Activated CD4-positive, CD25-positive, alpha-beta regulatory T cell treated with anti-CD3 and anti-CD28 coated beads, Interleukin-2, amount 50 U/mL, for 24 hours (primary cell): Measurements from ENCODE around the gene NR1H3.

Source experiments
- ATAC-seq, 2 donors: fragments of 150-1000 bp; cut with Tn5 transposase; one replicate each; pipeline ENCODE4 v1.10.0; 2021; ENCODE audit warnings: mild to moderate bottlenecking in 1 of 2, moderate library complexity in 1 of 2

NR1H3 gene

DNA sequence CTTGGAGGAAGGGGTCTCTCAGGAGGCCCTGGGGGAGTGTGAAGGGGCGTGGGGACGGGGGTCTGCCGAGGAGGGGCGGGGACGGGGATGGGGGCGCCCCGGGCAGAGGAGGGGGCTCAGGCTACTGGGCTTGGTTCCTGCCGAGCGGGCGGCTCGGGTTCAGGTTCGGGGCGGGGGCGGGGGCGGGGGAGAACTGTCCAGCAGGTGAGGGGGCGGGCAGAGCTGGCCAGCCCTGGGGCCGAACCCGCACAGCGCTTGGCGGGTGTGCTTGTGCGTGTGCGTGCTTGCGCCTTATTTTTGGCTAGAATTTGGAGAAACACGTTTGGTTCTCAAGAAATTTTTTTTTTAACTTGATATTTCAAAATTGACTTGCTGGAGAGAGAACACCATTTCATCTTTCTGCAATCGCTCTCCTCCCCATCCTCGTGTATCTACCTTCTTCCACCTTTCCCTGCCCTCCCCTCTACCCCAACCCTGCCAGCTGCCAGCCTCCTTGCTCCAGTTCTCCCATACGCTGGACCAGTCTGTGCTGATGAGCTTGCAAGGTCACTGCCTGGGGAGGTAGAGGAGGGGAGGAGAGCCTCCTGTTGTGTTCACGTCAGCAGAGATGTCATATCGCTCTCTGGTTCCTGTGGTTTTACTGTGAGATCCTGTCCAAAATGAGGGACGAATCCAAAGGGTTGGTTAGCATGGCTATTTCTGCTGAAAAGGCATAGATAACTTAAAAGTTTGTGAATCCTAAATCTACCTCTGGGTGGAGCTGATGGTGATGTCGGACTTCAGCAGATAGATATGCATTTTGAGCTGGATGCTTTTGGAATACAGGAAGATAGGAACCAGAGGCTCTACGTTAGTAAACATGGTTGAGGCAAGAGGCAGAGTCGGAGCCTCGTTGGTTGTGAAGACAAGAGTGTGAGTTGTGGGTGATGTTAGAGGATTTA, 12.8 kb downstream of the NR1H3 start:
- ATAC-seq = no peak

DNA sequence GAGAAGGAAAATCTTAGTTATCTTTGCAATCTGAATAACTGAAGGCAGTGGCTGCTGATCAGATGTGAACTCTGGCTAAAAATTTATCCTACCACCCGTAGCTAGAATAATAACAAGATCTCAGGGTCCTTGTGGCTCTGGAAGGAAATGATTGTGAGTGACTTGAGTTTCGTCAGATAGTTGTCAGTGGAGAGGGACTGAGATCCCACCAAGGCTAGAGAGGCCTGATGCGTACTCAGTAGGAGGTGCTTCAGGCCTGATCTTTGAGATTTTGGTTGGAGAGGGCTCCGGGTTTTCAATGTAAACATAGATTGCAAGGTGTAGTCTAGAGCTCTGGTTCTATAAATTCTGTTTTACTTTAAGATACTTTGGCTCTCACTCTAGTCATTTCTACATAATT, 13.5 kb downstream of the NR1H3 start:
- no peak for ATAC-seq

DNA sequence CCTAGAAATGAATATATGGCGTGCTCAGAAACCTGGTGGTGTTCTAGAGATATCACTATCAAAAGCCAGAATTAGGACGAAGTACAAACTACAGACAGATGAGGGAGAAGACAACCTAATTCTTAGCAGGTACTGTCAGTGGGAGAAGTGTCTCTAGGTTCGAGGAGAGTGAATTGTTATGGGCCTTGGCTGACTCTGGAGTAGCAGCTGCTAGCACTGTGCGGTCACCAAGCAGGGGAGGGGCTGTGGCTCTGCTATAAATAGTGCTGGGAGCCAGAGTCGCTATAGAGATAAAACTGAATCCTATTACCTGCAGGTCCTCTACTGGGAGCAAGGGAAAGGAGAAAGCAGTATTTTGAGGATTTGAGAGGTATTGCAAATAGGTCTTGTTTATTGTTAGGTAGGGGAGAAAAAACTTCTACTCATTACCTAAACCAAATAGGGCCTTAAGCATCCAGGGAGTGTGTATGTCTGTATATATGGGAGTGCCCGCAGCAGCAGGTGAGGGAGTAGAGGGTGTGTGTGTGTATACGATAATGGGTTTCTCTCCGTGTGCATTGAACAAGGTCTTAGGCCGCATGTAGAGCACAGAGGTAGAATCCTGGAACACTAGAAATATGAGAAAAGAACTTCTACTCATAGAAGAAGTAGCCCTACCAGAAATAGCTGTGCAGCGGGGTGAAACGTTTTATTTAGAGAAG, 14.3 kb downstream of the NR1H3 start:
- ATAC-seq = no peak

DNA sequence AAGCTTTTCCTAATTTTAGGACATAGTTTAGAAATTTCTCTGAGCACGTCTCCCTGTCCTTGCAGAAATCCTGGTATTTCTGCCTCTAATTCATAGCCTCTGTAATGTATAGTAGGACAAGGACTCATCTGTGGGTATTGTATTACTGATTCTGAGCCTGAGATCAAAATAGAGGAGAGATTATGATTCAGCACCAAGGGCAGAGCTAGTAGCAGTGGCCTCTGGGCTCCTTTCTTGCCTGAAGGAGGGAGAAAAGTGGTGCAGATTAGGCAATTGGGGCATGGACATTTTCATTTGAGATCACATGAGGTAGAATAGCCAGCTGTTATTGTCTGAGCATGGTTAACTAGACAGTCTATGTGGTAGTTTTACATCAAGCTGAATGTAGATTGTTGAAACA, 14.9 kb downstream of the NR1H3 start:
- ATAC-seq = no peak

DNA sequence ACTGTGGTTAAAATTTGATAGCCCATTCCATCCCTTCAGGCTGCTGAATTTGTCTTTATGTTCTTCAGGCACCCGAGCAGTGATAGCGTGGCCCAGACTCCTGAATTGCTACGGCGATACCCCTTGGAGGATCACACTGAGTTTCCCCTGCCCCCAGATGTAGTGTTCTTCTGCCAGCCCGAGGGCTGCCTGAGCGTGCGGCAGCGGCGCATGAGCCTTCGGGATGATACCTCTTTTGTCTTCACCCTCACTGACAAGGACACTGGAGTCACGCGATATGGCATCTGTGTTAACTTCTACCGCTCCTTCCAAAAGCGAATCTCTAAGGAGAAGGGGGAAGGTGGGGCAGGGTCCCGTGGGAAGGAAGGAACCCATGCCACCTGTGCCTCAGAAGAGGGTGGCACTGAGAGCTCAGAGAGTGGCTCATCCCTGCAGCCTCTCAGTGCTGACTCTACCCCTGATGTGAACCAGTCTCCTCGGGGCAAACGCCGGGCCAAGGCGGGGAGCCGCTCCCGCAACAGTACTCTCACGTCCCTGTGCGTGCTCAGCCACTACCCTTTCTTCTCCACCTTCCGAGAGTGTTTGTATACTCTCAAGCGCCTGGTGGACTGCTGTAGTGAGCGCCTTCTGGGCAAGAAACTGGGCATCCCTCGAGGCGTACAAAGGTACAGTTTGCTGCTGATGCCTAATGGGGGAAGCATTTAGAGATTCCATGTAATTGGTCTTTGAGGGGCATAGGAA, 16.9 kb downstream of the NR1H3 start:
- no peak for ATAC-seq

DNA sequence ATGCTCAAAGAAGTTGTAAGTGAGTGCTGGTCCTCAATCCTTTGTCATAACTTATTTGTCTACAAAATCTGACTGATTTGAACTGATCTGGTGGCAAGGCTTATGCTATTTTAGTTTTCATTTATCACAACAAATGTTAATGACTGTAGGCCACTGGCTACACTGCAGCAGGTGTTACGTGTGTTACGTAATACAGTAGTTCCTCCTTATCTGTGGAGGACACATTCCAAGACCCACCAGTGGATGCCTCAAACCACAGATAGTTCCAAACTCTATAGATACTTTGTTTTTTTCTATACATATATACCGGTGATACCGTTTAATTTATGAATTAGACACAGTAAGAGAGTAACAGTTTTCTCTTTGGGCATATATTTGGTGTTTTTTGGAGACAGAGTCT, 19.1 kb downstream of the NR1H3 start:
- ATAC-seq = no peak

DNA sequence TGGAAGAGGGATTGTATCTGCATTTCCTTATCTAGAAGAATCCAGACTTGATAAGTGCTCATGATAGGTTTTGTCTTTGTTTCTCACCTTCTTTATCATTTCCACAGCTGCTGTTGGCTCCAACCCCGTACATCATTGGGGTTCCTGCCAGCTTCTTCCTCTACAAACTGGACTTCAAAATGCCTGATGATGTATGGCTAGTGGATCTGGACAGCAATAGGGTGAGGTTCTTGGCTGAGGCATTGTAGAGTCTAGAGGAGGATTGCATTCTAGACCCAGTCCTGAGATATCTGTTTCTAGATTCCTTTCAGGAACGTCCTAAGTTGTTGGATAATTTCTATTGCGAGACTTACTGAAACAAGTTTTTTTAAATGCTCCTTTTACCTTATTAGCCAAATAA, 20.3 kb downstream of the NR1H3 start:
- no peak for ATAC-seq

DNA sequence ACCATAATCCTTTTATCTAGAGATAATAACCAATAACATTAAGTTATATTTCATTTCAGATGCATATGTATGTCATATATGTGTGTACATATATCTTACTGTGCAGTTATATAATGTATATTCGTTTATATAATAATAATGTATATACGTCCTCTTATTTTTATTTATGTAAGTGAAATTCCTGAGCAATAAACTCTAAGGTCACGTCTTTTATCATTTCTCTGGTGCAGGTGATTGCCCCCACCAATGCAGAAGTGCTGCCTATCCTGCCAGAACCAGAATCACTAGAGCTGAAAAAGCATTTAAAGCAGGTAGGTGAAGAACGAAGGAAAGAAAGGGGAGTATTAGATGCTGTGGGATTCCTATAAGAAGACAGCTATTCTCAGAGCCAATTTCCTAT, 21.0 kb downstream of the NR1H3 start:
- no peak for ATAC-seq

DNA sequence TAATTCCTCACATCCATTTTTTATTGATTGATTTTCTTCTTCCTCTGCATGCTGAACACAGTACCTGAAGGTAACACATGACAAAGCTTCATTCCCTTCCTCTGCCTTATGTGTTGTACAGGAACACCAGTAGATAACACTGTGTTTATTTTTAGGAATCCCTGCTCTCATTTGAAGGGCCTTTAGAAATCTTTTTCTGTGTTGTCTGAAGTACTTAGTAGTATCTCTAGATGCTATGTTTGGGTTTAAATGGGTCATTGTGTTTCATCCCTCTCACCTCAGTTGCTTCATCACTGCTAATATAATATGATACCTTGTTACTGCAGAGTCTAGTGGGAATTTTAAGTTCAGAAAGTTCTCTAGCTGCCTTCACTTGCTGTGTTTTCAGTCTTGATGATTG, 22.3 kb downstream of the NR1H3 start:
- no peak for ATAC-seq

DNA sequence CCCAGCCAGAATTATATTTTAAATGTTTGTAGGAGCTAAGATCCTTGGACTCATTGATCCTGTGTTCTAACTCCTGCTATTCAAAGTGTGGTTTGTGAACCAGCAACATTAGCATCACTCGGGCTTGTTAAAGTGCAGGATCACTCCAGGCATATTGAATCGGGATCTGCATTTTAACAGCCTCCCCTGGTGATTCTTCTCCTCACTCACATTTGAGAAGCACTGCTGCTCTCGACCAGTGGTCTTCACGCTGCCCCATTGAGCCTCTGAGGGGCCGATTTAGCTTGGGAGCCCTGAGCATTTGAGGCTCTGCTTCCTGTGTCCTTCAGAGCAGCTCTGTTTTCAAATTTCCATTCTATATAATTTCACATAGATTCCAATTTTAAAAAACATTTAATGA, 23.1 kb downstream of the NR1H3 start:
- no peak for ATAC-seq

DNA sequence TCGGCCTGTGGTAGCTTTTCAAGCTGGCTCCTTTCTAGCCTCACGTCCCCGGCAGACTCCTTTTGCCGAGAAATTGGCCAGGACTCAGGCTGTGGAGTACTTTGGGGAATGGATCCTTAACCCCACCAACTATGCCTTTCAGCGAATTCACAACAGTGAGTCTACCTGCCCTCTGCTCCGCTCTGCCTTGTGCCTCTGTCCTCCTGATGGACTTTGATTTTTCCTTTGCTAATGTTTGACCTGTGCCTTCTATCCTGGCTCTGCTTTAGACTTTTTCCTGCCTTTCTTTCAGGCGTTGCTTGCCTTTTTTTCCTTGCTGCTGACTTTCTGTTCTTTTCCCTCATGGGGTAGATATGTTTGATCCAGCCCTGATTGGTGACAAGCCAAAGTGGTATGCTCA, 24.7 kb downstream of the NR1H3 start:
- no peak for ATAC-seq

DNA sequence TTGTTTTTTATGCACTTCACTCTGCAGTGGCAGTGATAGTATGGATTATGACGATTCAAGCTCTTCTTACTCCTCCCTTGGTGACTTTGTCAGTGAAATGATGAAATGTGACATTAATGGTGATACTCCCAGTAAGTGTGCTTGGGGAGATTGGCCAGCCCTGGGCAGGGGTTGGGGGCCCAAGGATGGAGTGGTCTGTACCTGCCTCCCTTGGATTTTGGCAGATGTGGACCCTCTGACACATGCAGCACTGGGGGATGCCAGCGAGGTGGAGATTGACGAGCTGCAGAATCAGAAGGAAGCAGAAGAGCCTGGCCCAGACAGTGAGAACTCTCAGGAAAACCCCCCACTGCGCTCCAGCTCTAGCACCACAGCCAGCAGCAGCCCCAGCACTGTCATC, 26.4 kb downstream of the NR1H3 start:
- ATAC-seq = no peak

DNA sequence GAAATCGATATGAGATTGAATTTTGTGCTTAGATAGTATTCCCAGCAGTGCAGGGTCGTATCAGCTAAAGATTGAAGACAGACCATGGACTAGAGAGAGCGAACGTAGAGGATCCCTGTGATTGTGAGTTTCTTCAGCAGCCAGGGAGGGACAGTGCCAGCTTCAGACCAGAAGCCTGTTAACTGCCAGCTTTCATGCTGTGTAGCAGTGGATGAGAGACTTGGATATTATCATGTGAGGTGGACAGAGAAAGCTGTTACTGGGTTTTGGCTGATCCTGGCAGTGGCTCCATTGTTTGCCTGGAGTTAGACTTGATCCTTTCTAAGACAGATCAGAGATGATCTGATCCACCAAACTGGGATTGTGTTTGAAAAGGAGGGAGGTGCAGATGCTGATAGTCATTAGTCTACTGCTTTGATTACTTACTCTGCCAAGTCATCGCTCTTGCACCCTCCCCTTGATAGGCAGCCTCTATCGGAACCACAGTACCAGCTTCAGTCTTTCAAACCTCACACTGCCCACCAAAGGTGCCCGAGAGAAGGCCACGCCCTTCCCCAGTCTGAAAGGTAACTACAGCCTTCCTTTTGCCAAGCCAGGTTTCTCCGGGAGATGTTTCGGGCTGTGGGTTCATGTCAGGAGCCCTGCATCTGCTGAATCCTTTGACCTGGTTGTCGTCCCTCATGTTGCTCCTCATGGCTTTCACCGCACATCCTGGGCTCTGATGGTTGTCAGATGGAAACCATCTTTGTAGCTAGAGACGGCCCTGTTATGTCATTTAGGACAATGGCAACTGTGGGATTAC, 28.4 kb downstream of the NR1H3 start:
- no peak for ATAC-seq

DNA sequence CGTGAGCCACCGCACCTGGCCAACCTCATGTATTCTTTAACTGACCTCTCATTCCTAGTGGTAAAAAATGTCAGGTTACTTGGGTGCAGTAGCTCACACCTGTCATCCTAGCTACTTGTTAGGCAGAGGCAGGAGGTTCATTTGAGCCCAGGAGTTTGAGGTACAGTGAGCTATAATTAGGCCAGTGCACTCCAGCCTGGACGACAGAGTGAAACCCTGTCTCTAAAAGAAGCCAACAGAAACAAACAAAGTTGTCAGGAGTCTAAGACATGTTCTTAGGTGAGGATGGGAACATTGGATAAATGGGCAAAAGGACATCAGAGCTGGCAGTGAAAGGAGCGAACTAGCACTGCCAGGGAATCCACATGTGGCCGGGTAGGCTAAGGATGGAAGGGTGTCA, 30.3 kb downstream of the NR1H3 start:
- ATAC-seq = no peak

DNA sequence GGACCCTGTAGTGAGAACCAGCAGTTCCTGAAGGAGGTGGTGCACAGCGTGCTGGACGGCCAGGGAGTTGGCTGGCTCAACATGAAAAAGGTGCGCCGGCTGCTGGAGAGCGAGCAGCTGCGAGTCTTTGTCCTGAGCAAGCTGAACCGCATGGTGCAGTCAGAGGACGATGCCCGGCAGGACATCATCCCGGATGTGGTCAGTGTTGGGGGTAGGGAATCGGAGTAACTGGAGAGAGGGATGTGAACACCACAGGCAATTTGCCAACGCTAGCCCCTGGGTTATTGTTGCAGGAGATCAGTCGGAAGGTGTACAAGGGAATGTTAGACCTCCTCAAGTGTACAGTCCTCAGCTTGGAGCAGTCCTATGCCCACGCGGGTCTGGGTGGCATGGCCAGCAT, 32.1 kb downstream of the NR1H3 start:
- ATAC-seq = no peak

DNA sequence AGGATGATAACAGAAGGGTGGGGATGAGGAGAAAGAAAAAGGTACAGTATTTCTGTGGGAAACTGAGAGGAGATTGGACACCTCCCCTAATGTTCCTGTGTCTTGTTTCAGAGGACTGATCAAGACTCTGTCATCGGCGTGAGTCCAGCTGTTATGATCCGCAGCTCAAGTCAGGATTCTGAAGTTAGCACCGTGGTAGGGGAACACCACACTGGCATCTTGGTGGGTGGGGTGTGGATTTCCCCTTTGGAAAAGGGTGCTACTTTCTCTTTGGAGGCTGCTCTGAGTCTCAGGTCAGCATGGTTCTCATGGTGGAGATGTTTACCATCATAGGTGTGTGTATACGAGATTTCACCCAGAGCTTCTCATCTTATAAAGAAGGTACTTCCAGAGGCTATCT, 37.6 kb downstream of the NR1H3 start:
- ATAC-seq = no peak

DNA sequence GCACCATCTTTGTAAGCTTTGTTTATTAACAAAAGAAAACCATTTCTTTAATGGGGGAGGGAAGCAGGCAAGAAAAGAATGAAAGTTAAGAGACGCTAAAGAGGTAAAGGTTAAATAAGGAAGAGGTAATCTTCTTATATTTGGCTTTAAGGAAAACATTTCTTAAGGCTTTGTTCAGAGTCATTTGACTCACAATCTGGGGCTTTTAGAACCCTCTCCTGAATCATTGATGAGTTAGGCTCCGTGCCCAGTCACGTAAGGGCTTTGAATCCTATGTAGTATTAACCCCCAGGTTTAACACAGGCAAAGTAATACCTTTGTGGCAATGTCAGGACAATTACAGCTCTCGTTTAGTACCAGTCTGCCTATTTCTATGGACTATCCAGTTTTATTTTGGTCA, 38.2 kb downstream of the NR1H3 start:
- no peak for ATAC-seq

DNA sequence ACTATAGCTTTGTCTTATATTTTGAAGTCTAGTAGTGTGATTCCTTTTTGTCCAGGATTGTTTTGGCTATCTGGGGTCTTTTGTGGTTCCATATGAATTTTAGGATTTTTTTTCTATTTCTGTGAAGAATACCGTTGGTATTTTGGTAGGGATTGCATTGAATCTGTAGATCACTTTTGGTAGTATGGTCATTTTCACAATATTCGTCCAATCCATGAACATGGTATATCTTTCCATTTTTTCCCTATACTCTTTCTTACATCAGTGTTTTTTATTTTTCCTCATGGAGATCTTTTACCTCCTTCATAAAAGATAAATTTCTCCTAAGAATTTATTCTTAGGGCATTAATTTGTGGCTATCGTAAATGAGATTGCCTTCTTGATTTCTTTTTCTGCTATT, 41.3 kb downstream of the NR1H3 start:
- ATAC-seq = no peak

DNA sequence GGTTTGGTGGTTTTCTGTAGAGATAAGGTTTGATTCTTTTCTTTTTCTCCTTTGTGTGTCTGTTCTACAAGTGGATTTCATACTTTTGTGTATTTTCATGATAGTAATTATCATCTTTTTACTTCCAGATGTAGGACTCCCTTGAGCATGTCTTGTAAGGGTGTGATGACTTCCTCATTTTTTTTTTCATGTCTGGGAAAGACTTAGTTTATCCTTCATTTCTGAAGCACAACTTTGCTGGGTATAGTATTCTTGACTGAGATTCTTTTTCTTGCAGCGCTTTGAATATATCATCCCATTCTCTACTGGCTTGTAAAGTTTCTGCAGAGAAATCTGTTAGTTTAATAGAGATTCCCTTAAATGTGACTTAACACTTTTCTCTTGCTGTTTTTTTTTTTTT, 45.1 kb downstream of the NR1H3 start:
- no peak for ATAC-seq

DNA sequence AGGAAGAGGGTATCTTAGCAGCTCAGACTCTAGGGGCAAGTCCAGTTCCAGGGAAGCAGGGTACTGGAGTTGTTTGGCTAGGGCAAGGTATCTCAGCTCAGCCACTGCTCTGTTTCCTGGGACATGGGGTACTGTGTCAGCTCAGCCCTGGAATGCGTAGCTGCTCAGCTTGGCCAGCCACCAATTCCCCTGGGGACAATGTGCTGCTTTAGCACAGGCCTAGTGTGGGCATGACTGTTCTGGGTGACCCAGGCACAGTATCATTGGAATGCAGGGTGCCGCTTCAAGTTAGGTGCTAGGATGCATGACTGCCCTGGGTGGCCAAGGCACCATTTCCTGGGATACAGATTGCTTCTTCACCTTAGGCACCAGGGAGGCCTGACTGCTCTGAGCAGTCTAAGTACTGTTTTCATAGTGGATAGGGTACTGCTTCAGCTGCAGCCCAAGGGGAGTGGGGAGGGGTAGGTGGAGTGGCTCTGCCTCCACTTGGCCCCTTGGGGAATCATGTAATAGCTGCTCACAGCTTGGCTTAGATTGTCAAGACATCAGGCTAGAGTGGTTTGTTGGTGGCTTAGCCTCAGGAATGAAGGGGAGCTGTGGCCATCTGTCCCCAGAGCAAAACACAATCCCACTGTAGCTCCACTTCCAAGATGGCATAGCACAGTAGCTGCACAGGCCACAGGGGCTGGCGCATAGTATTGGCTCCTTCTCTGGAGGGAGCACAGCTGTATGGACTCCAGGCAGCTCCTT, 48.1 kb downstream of the NR1H3 start:
- no peak for ATAC-seq

DNA sequence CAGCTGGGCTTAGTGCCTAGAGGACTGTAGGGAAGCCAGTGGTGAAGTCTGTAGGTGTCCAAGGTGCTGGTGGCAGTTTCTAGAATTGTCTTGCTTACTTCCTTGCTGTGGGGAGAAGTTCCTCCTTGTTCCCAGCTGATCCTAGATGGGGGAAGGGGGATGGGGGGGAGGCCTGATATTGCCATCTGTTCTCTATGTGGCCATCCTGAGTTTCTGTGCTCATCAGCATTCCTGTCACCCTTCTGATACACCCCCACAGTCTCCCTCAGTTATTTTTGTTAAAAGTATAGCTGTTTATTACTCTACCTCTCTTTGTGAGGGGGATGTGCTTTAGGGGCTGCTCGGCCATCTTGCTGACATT, 48.7 kb downstream of the NR1H3 start:
- no peak for ATAC-seq
